DOHH2 (cell line): ENCODE measurements around the gene BLOC1S4.

Source experiments
- H3F3A ChIP-seq: fragments of 200-600 bp; sonication (generic), shearing (Covaris generic); 2 replicates; pipeline ENCODE4 v1.6.0; 2016; ENCODE audit warnings: antibody characterized with exemption, mild to moderate bottlenecking; ENCODE audit not compliant: control insufficient read depth, insufficient read depth
- H3K27ac ChIP-seq: fragments of 200-600 bp; sonication (generic); 2 replicates; pipeline ENCODE4 v1.5.1; 2014; ENCODE audit warnings: low read depth, mild to moderate bottlenecking, low read length, moderate library complexity
- H3K27me3 ChIP-seq: fragments of 200-600 bp; sonication (generic); 2 replicates; pipeline ENCODE4 v1.6.1; 2014; ENCODE audit warnings: mild to moderate bottlenecking, low read length, mixed read lengths; ENCODE audit not compliant: control insufficient read depth
- H3K36me3 ChIP-seq: fragments of 200-600 bp; sonication (generic); 2 replicates; pipeline ENCODE4 v1.6.1; 2014; ENCODE audit warnings: mild to moderate bottlenecking, low read length, moderate library complexity, mixed read lengths; ENCODE audit not compliant: control insufficient read depth
- H3K4me1 ChIP-seq: fragments of 200-600 bp; sonication (generic); 2 replicates; pipeline ENCODE4 v1.6.1; 2014; ENCODE audit warnings: mild to moderate bottlenecking, low read length, mixed read lengths; ENCODE audit not compliant: control insufficient read depth
- H3K4me2 ChIP-seq: fragments of 200-600 bp; sonication (generic); 2 replicates; pipeline ENCODE4 v1.6.0; 2014; ENCODE audit warnings: mild to moderate bottlenecking, low read length, moderate library complexity
- H3K4me3 ChIP-seq: fragments of 200-600 bp; sonication (generic); 2 replicates; pipeline ENCODE4 v1.5.1; 2014; ENCODE audit warnings: mild to moderate bottlenecking, low read length, mixed read lengths
- H3K79me2 ChIP-seq: fragments of 200-600 bp; sonication (generic); 2 replicates; pipeline ENCODE4 v1.6.1; 2014; ENCODE audit warnings: mild to moderate bottlenecking, low read length, mixed read lengths; ENCODE audit not compliant: control insufficient read depth
- H3K9me2 ChIP-seq: fragments of 200-600 bp; sonication (generic); replicated peaks from 2 replicates; pipeline ENCODE4 v1.6.1; 2014; ENCODE audit warnings: mild to moderate bottlenecking, low read length, mixed read lengths; ENCODE audit not compliant: control insufficient read depth
- H3K9me3 ChIP-seq: fragments of 200-600 bp; sonication (generic); 2 replicates; pipeline ENCODE4 v1.6.1; 2014; ENCODE audit warnings: antibody characterized with exemption, low read length, mixed read lengths; ENCODE audit not compliant: control insufficient read depth, insufficient read depth
- H4K20me1 ChIP-seq: fragments of 200-600 bp; sonication (generic); 2 replicates; pipeline ENCODE4 v1.6.0; 2014; ENCODE audit warnings: low read depth, mild to moderate bottlenecking, antibody characterized with exemption, low read length, moderate library complexity; ENCODE audit not compliant: control insufficient read depth, insufficient read depth
- CTCF ChIP-seq: fragments of 200-600 bp; sonication (generic); IDR thresholded peaks from one replicate; pipeline ENCODE4 v1.5.1; 2014; ENCODE audit warnings: antibody characterized with exemption, mild to moderate bottlenecking, low read depth, low read length; ENCODE audit not compliant: poor library complexity, severe bottlenecking
- EZH2phosphoT487 ChIP-seq: fragments of 200-600 bp; sonication (generic); IDR thresholded peaks from 2 replicates; pipeline ENCODE4 v1.6.1; 2017; ENCODE audit warnings: borderline replicate concordance, mild to moderate bottlenecking, antibody characterized with exemption, low read length, moderate library complexity, mixed read lengths

Gene BLOC1S4

GRCh38 chr4:6689506-6689960 lies 26.4 kb upstream of the BLOC1S4 start:
- no peaks in the 10 kb centered on the region for H3K27me3 ChIP-seq
- no peaks in the 10 kb centered on the region for H3F3A ChIP-seq
- H3K4me2 ChIP-seq: no peak overlapping the region
- H3K36me3 ChIP-seq: no peaks in the 10 kb centered on the region
- H3K9me2 ChIP-seq: no peaks in the 10 kb centered on the region
- no peaks in the 10 kb centered on the region for H3K9me3 ChIP-seq
- H3K79me2 ChIP-seq: no peaks in the 10 kb centered on the region
- no peaks in the 10 kb centered on the region for H3K4me1 ChIP-seq
- no peaks in the 10 kb centered on the region for H4K20me1 ChIP-seq
- TF ChIP-seq EZH2phosphoT487: no peak
- no peak for TF ChIP-seq CTCF
- H3K27ac ChIP-seq: no peak overlapping the region
- no peak overlapping the region for H3K4me3 ChIP-seq

DNA sequence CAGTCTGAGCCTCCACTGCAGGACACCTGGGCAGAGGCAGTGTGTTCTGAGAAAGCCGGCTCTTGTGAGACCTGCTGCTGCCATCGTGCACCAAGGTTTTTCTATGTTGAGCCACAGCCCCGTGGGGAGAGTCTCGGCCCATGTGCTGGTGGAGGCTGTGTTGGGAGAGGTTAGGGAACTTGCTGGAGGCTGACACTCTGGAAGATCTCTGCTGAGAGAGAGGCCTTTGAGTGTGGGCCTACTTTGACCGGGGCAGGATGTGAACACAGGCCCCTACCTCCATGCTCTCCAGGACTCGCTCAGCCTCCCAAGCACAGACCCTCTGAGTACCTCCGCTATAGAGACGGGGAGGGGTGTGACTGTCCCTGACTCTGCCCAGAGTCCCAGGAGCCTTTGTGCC lies 23.6 kb upstream of the BLOC1S4 start:
- Histone ChIP-seq H3K27me3 (no peaks in the 10 kb centered on the region), H3F3A (no peaks in the 10 kb centered on the region), H3K4me3 (no peak overlapping the region), H3K36me3 (no peaks in the 10 kb centered on the region), H3K4me1 (no peaks in the 10 kb centered on the region), H4K20me1 (no peaks in the 10 kb centered on the region), H3K9me2 (no peaks in the 10 kb centered on the region), H3K79me2 (no peaks in the 10 kb centered on the region), H3K27ac (no peak overlapping the region), H3K4me2 (no peak overlapping the region), H3K9me3 (no peaks in the 10 kb centered on the region)
- TF ChIP-seq EZH2phosphoT487 (no peak), CTCF (no peak)

GRCh38 chr4:6692806-6693205 lies 23.2 kb upstream of the BLOC1S4 start:
- H3F3A ChIP-seq: no peaks in the 10 kb centered on the region
- no peak overlapping the region for H3K27ac ChIP-seq
- no peaks in the 10 kb centered on the region for H3K9me2 ChIP-seq
- H3K27me3 ChIP-seq: no peaks in the 10 kb centered on the region
- H3K4me3 ChIP-seq: no peak overlapping the region
- no peaks in the 10 kb centered on the region for H3K9me3 ChIP-seq
- no peaks in the 10 kb centered on the region for H4K20me1 ChIP-seq
- H3K79me2 ChIP-seq: no peaks in the 10 kb centered on the region
- H3K36me3 ChIP-seq: no peaks in the 10 kb centered on the region
- no peaks in the 10 kb centered on the region for H3K4me1 ChIP-seq
- no peak overlapping the region for H3K4me2 ChIP-seq
- TF ChIP-seq CTCF (no peak), EZH2phosphoT487 (no peak)
